Breast epithelium (tissue), 4 donors: Measurements from ENCODE around the gene C1orf56. TPM values are rescaled to one million over a fixed set of nuclear protein-coding genes. Genes with fewer than 3 reads are reported as not detected.
A peak's percentile ranks its signal among the peaks of the same experiment; 100 is the strongest.

Experiments used
- DNase-seq, 2 donors: peaks; one replicate each; pipeline ENCODE4 v3.0.0-alpha.2; 2019; ENCODE audit warnings: low spot score in 2 of 2
- H3K27ac ChIP-seq, 2 donors: fragments of 200-600 bp; sonication (generic) in 1 of 2; one replicate each; pipeline ENCODE4 v1.5.1; 2016 to 2019; ENCODE audit warnings: mild to moderate bottlenecking in 1 of 2
- H3K27me3 ChIP-seq, 2 donors: fragments of 200-600 bp; sonication (generic) in 1 of 2; one replicate each; pipeline versions ENCODE4 v1.5.1 to v1.6.0; 2017 to 2019; ENCODE audit warnings: control low read depth in 1 of 2, mild to moderate bottlenecking in 1 of 2
- H3K36me3 ChIP-seq: fragments of 200-600 bp; one replicate; pipeline ENCODE4 v1.5.1; 2019
- H3K4me1 ChIP-seq, 2 donors: fragments of 200-600 bp; sonication (generic); one replicate each; pipeline ENCODE4 v1.5.1; 2016 to 2019; ENCODE audit warnings: control low read depth in 1 of 2
- H3K4me3 ChIP-seq, 3 donors: fragments of 200-600 bp; sonication (generic); 1 replicate in 2 of 3; 2 replicates in 1 of 3; pipeline ENCODE4 v1.5.1; 2016 to 2019; ENCODE audit warnings: mild to moderate bottlenecking in 3 of 3, moderate library complexity in 2 of 3
- H3K9me3 ChIP-seq, 2 donors: fragments of 200-600 bp; sonication (generic) in 1 of 2; one replicate each; pipeline ENCODE4 v1.5.1; 2016 to 2019; ENCODE audit warnings: control low read depth in 1 of 2
- POLR2A ChIP-seq: fragments of 450-650 bp; IDR thresholded peaks from one replicate; pipeline ENCODE4 v1.6.1; 2016; ENCODE audit warnings: antibody characterized with exemption, mild to moderate bottlenecking, moderate library complexity
- POLR2AphosphoS5 ChIP-seq, 3 donors: sonication (generic); formaldehyde crosslinking; IDR thresholded peaks; one replicate each; pipeline ENCODE4 v1.6.1; 2017; ENCODE audit warnings: antibody characterized with exemption in 3 of 3
- intact Hi-C: fragments of 100-400 bp; cut with DNase I; formaldehyde crosslinking; loops from one replicate; pipeline ENCODE4 v1.15.1; 2023; ENCODE audit warnings: low total_unique reads
- total RNA-seq, 3 donors: library from RNA; depleted of rRNA; stranded (reverse); fragments of >200 nt; gene quantifications; one replicate each; pipeline ENCODE4 v1.1.0, GENCODE V29; 2016
- TF ChIP-seq, protein P1 (sequence below), 3 donors: fragments of 450-650 bp; IDR thresholded peaks; one replicate each; pipeline ENCODE4 v1.5.1; 2016 to 2017; ENCODE audit warnings: antibody characterized with exemption in 3 of 3, mild to moderate bottlenecking in 3 of 3, moderate library complexity in 3 of 3

C1orf56 gene, protein sequence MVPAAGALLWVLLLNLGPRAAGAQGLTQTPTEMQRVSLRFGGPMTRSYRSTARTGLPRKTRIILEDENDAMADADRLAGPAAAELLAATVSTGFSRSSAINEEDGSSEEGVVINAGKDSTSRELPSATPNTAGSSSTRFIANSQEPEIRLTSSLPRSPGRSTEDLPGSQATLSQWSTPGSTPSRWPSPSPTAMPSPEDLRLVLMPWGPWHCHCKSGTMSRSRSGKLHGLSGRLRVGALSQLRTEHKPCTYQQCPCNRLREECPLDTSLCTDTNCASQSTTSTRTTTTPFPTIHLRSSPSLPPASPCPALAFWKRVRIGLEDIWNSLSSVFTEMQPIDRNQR
- total RNA-seq, result 1 to 10 TPM; 4.6 to 8.3 (median 7.6) TPM

DNA sequence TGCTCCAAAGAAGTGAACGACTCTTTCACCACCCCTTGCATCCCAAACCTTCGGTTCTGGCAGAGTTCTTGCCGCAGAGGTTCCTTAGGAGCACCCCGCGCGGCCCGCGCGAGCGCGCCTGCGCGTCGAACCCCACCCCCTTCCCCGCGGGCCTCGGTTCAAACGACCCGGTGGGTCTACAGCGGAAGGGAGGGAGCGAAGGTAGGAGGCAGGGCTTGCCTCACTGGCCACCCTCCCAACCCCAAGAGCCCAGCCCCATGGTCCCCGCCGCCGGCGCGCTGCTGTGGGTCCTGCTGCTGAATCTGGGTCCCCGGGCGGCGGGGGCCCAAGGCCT, at the start of gene C1orf56:
Gene C1orf56 (plus strand): TSS at position 161 of the 334 bp plus-strand sequence. CDS start 97 bp downstream, at position 258.
- no peaks in the 10 kb centered on the region for H3K4me1 ChIP-seq
- no peaks in the 10 kb centered on the region for H3K27me3 ChIP-seq
- intact Hi-C loops, result no loop called here
- H3K36me3 ChIP-seq, result peaks cover 6% of the 10 kb centered on the region
- H3K4me3 ChIP-seq, result peak within 1 kb of the TSS; percentile 81 to 95 (median 83)
- DNase-seq, result peak in 1 of 2 donors; percentile 60
- TF ChIP-seq, protein P1, sequence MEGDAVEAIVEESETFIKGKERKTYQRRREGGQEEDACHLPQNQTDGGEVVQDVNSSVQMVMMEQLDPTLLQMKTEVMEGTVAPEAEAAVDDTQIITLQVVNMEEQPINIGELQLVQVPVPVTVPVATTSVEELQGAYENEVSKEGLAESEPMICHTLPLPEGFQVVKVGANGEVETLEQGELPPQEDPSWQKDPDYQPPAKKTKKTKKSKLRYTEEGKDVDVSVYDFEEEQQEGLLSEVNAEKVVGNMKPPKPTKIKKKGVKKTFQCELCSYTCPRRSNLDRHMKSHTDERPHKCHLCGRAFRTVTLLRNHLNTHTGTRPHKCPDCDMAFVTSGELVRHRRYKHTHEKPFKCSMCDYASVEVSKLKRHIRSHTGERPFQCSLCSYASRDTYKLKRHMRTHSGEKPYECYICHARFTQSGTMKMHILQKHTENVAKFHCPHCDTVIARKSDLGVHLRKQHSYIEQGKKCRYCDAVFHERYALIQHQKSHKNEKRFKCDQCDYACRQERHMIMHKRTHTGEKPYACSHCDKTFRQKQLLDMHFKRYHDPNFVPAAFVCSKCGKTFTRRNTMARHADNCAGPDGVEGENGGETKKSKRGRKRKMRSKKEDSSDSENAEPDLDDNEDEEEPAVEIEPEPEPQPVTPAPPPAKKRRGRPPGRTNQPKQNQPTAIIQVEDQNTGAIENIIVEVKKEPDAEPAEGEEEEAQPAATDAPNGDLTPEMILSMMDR (IDR thresholded peaks at IDR 0.05), result no peak
- TF ChIP-seq POLR2A (peak; percentile 56), POLR2AphosphoS5 (IDR thresholded peaks at IDR 0.05) (peak in 2 of 3 donors; percentile 46 to 55)
- peak within 1 kb of the TSS; percentile 89 to 96 for H3K27ac ChIP-seq
- no peaks in the 10 kb centered on the region for H3K9me3 ChIP-seq

GRCh38 chr1:150997949-150998348, 49.6 kb upstream of the C1orf56 start:
- no peaks in the 10 kb centered on the region for H3K27me3 ChIP-seq
- H3K36me3 ChIP-seq, result peaks cover 11% of the 10 kb centered on the region
- no peak overlapping the region for H3K4me3 ChIP-seq
- DNase-seq, result no peak
- intact Hi-C loops, result no loop called here
- no peaks in the 10 kb centered on the region for H3K9me3 ChIP-seq
- no peak for TF ChIP-seq POLR2AphosphoS5 (IDR thresholded peaks at IDR 0.05)
- no peak overlapping the region for H3K27ac ChIP-seq
- peaks cover 0 to 2% of the 10 kb centered on the region in 2 donors for H3K4me1 ChIP-seq

GRCh38 chr1:150999051-150999674, 48.4 kb upstream of the C1orf56 start:
- TF ChIP-seq POLR2A, result no peak
- TF ChIP-seq, protein P1 (IDR thresholded peaks at IDR 0.05), result no peak
- TF ChIP-seq POLR2AphosphoS5 (IDR thresholded peaks at IDR 0.05), result no peak
- Histone ChIP-seq H3K27ac (no peak overlapping the region), H3K4me3 (no peak overlapping the region), H3K9me3 (no peaks in the 10 kb centered on the region), H3K36me3 (peaks cover 11% of the 10 kb centered on the region), H3K27me3 (no peaks in the 10 kb centered on the region), H3K4me1 (peaks cover 0 to 11% of the 10 kb centered on the region in 2 donors)
- no peak for DNase-seq
- intact Hi-C loops, result no loop called here

DNA sequence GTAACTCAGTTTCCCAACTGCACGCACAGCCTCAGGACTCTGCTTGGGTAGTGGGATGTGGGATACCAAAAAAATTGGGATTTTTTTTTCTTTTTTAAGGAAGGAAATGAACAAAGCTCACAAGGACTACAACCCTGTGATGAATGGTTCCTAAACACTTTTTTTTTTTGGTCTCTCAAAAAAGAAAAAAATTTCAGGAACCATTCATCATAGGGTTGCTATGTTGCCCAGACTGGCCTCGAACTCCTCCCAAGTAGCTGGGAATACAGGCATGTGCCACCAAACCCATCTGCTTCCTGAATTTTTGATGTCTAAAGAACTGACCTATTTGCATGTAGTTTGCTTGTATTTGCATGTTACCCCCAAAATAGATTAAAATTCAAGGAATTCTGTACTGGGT, 47.6 kb upstream of the C1orf56 start:
- H3K4me1 ChIP-seq, result peaks cover 0 to 12% of the 10 kb centered on the region in 2 donors

DNA sequence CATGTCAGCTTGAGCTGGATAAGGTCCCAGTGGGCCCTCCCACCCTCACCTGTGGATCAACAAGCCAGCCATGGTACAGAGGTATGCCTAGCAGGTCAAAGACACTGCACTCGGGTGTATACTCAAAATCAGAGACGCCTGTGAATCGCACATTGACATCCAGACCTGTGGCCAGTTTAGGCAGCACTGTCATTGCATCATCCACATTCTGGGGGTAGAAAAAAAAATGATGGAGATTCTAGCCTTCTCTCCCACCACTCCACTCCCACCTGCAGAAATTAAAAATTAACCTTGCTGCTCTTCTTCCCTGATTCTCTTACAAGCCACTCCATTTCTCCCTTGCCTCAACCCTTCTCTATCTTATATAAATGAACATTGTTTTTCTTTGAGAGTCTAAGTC, 47.1 kb upstream of the C1orf56 start:
- Histone ChIP-seq H3K4me3 (no peak overlapping the region), H3K9me3 (no peaks in the 10 kb centered on the region), H3K27me3 (no peaks in the 10 kb centered on the region), H3K36me3 (peaks cover 11% of the 10 kb centered on the region), H3K27ac (no peak overlapping the region), H3K4me1 (peaks cover 0 to 12% of the 10 kb centered on the region in 2 donors)
- TF ChIP-seq POLR2AphosphoS5 (IDR thresholded peaks at IDR 0.05), result no peak
- TF ChIP-seq POLR2A, result no peak
- TF ChIP-seq, protein P1 (IDR thresholded peaks at IDR 0.05), result no peak
- intact Hi-C loops, result no loop called here
- no peak for DNase-seq

More for the DNA sequence above, 47.6 kb upstream of the C1orf56 start:
- intact Hi-C loops, result no loop called here
- Histone ChIP-seq H3K9me3 (no peaks in the 10 kb centered on the region), H3K4me3 (no peak overlapping the region), H3K36me3 (peaks cover 11% of the 10 kb centered on the region), H3K27ac (no peak overlapping the region), H3K27me3 (no peaks in the 10 kb centered on the region)
- no peak for DNase-seq
- no peak for TF ChIP-seq POLR2AphosphoS5 (IDR thresholded peaks at IDR 0.05)
- no peak for TF ChIP-seq POLR2A
- TF ChIP-seq, protein P1 (IDR thresholded peaks at IDR 0.05), result no peak
